IMR-90 (cell line): Measurements from ENCODE around the gene NCSTN. TPM values are rescaled to one million over a fixed set of nuclear protein-coding genes. Genes with fewer than 3 reads are reported as not detected.

ENCODE experiments used
- ATAC-seq: fragments of 200-7000 bp; cut with Tn5 transposase; 2 replicates; pipeline ENCODE4 v1.9.1; 2020; ENCODE audit warnings: low read depth, mild to moderate bottlenecking, moderate library complexity
- BruUV-seq: library from RNA; stranded (reverse); fragments of 400-500 nt; replicated peaks from 2 replicates; lab custom pipeline; 2021; lab: Mats Ljungman, UMichigan
- CTCF ChIA-PET: fragments of 300-600 bp; formaldehyde crosslinking; extraction: SDS; loops from one replicate; lab custom pipeline; 2021; ENCODE audit warnings: antibody characterized with exemption; lab: Yijun Ruan, JAX
- POLR2A ChIA-PET: fragments of 300-600 bp; sonication (Branson Sonifier 250); formaldehyde crosslinking; loops from one replicate; lab custom pipeline; 2022; ENCODE audit warnings: antibody characterized with exemption; ENCODE audit not compliant: unreplicated experiment; lab: Charles Lee
- DNase-seq: peaks from one replicate; pipeline ENCODE4 v3.0.0; 2013
- H2AFZ ChIP-seq: replicated peaks from 2 replicates; pipeline ENCODE3; 2013; ENCODE audit warnings: low read length, mild to moderate bottlenecking; ENCODE audit not compliant: poor library complexity
- H2AK5ac ChIP-seq: 2 replicates; pipeline ENCODE4 v1.6.1; 2013; ENCODE audit warnings: low read depth, low read length, inconsistent platforms
- H2AK9ac ChIP-seq: replicated peaks from 2 replicates; pipeline ENCODE3; 2013; ENCODE audit warnings: mild to moderate bottlenecking, low read depth, low read length, moderate library complexity; ENCODE audit not compliant: poor library complexity
- H2BK120ac ChIP-seq: 2 replicates; pipeline ENCODE4 v1.6.1; 2013; ENCODE audit warnings: low read depth, low read length, inconsistent platforms
- H2BK15ac ChIP-seq: 3 replicates; pipeline ENCODE4 v1.6.1; 2013; ENCODE audit warnings: low read depth, low read length, inconsistent platforms
- H2BK20ac ChIP-seq: 2 replicates; pipeline ENCODE4 v1.6.1; 2013; ENCODE audit warnings: low read depth, mild to moderate bottlenecking, inconsistent platforms, low read length, moderate library complexity
- H2BK5ac ChIP-seq: 2 replicates; pipeline ENCODE4 v1.6.1; 2013; ENCODE audit warnings: mild to moderate bottlenecking, low read depth, low read length, inconsistent platforms; ENCODE audit not compliant: poor library complexity, severe bottlenecking
- H3K14ac ChIP-seq: replicated peaks from 2 replicates; pipeline ENCODE4 v1.6.1; 2013; ENCODE audit warnings: low read depth, low read length, inconsistent platforms
- H3K18ac ChIP-seq: 2 replicates; pipeline ENCODE4 v1.6.1; 2013; ENCODE audit warnings: low read depth, low read length, control low read depth
- H3K23ac ChIP-seq: 2 replicates; pipeline ENCODE4 v1.6.1; 2013; ENCODE audit warnings: low read depth, low read length, inconsistent platforms
- H3K27ac ChIP-seq: 2 replicates; pipeline ENCODE4 v1.5.1; 2013; ENCODE audit warnings: mild to moderate bottlenecking, control low read depth, low read length; ENCODE audit not compliant: insufficient read depth
- H3K27me3 ChIP-seq: 2 replicates; pipeline ENCODE4 v1.6.1; 2013; ENCODE audit warnings: low read length; ENCODE audit not compliant: control insufficient read depth, insufficient read depth
- H3K36me3 ChIP-seq: 2 replicates; pipeline ENCODE4 v1.6.1; 2013; ENCODE audit warnings: low read length, mixed read lengths; ENCODE audit not compliant: control insufficient read depth, insufficient read depth
- H3K4ac ChIP-seq: 2 replicates; pipeline ENCODE4 v1.6.1; 2013; ENCODE audit warnings: low read depth, low read length, inconsistent platforms
- H3K4me1 ChIP-seq: 2 replicates; pipeline ENCODE4 v1.6.1; 2013; ENCODE audit warnings: low read length, mixed read lengths; ENCODE audit not compliant: control insufficient read depth, insufficient read depth
- H3K4me2 ChIP-seq: 2 replicates; pipeline ENCODE4 v1.6.1; 2013; ENCODE audit warnings: low read depth, mild to moderate bottlenecking, control low read depth, low read length, moderate library complexity
- H3K4me3 ChIP-seq: 2 replicates; pipeline ENCODE4 v1.5.1; 2013; ENCODE audit warnings: low read depth, mild to moderate bottlenecking, control low read depth, low read length, moderate library complexity; ENCODE audit not compliant: insufficient read depth
- H3K56ac ChIP-seq: 2 replicates; pipeline ENCODE4 v1.6.1; 2013; ENCODE audit warnings: low read length, inconsistent platforms; ENCODE audit not compliant: insufficient read depth; ENCODE audit errors: extremely low read depth
- H3K79me1 ChIP-seq, 2 experiments: 2 replicates each; pipeline ENCODE4 v1.6.1; 2013; ENCODE audit warnings: low read length in 2 of 2, inconsistent platforms in 1 of 2, low read depth in 1 of 2
- H3K9ac ChIP-seq: 2 replicates; pipeline ENCODE4 v1.6.1; 2013; ENCODE audit warnings: low read depth, low read length, control low read depth
- H3K9me1 ChIP-seq: 2 replicates; pipeline ENCODE4 v1.6.1; 2013; ENCODE audit warnings: low read length, inconsistent platforms; ENCODE audit not compliant: insufficient read depth
- H3K9me3 ChIP-seq: 2 replicates; pipeline ENCODE4 v1.6.1; 2013; ENCODE audit warnings: low read length; ENCODE audit not compliant: control insufficient read depth, insufficient read depth
- H4K20me1 ChIP-seq: 2 replicates; pipeline ENCODE4 v1.6.1; 2013; ENCODE audit warnings: low read length, inconsistent platforms; ENCODE audit not compliant: insufficient read depth
- H4K5ac ChIP-seq: 2 replicates; pipeline ENCODE4 v1.6.1; 2013; ENCODE audit warnings: mild to moderate bottlenecking, low read depth, low read length, control low read depth
- H4K8ac ChIP-seq, 2 experiments: 2 replicates each; pipeline ENCODE4 v1.6.1; 2013; ENCODE audit warnings: low read depth in 2 of 2, low read length in 2 of 2, control low read depth in 1 of 2, inconsistent platforms in 1 of 2
- H4K91ac ChIP-seq: 2 replicates; pipeline ENCODE4 v1.6.1; 2013; ENCODE audit warnings: low read depth, low read length, inconsistent platforms; ENCODE audit not compliant: insufficient read depth
- CEBPB ChIP-seq: IDR thresholded peaks from 2 replicates; pipeline ENCODE4 v1.6.1; 2012; ENCODE audit warnings: low read depth, low read length, improper control_type of control experiment
- CHD1 ChIP-seq: IDR thresholded peaks from 2 replicates; pipeline ENCODE4 v1.6.1; 2012; ENCODE audit warnings: low read depth, low read length, improper control_type of control experiment
- FOS ChIP-seq: fragments of 150-350 bp; IDR thresholded peaks from 2 replicates; pipeline ENCODE4 v1.6.1; 2016; ENCODE audit warnings: low read depth, low read length
- MAFK ChIP-seq: IDR thresholded peaks from 2 replicates; pipeline ENCODE4 v1.6.1; 2012; ENCODE audit warnings: low read depth, low read length, improper control_type of control experiment
- MXI1 ChIP-seq: IDR thresholded peaks from 2 replicates; pipeline ENCODE4 v1.6.1; 2012; ENCODE audit warnings: low read depth, mild to moderate bottlenecking, low read length, moderate library complexity, borderline replicate concordance
- dilution Hi-C: fragments of 300-500 bp; cut with HindIII; formaldehyde crosslinking; loops from one replicate; pipeline ENCODE4 v1.14.3; 2018; ENCODE audit warnings: low sequenced_read_pairs; ENCODE audit not compliant: unreplicated experiment
- in situ Hi-C: fragments of 300-500 bp; cut with MboI; formaldehyde crosslinking; loops from 3 replicates; pipeline ENCODE4 v1.14.3; 2019; ENCODE audit warnings: low sequenced_read_pairs, inconsistent platforms, mixed read lengths
- intact Hi-C: fragments of 100-400 bp; cut with micrococcal nuclease; formaldehyde crosslinking; loops from 2 replicates; pipeline ENCODE4 v1.10.0; 2022
- polyA plus RNA-seq, 3 experiments: library from polyadenylated mRNA; depleted of rRNA; stranded (reverse); fragments of >200 nt; gene quantifications; 2 replicates each; pipeline ENCODE4 v1.2.3, GENCODE V29; 2012; ENCODE audit warnings: low replicate concordance in 1 of 3
- total RNA-seq: library from RNA; depleted of rRNA; stranded (reverse); fragments of >200 nt; gene quantifications from 2 replicates; pipeline ENCODE4 v1.2.3, GENCODE V29; 2012

The NCSTN gene
- total and polyA plus RNA-seq, 2 of the 4 experiments (the other 2 are of a cell fraction): 60.2 to 182 TPM

GRCh38 chr1:160309185-160309557 lies 34.0 kb upstream of the NCSTN start:
- no peak overlapping the region for H2AK5ac ChIP-seq
- DNase-seq: peak; percentile 59
- no peak for TF ChIP-seq MXI1
- 0 out of 2 replicates have a peak, but pooled peaks have one; percentile 3 for TF ChIP-seq CEBPB
- no peak for TF ChIP-seq MAFK
- TF ChIP-seq FOS: no peak
- no peak for TF ChIP-seq CHD1
- in situ Hi-C loops: no loop called here
- H4K8ac ChIP-seq: no peak overlapping the region
- no peaks in the 10 kb centered on the region for H3K27me3 ChIP-seq
- no peak overlapping the region for H4K91ac ChIP-seq
- dilution Hi-C loops: no loop called here
- intact Hi-C loops: no loop called here
- H3K18ac ChIP-seq: no peak overlapping the region
- H3K36me3 ChIP-seq: peaks cover 61% of the 10 kb centered on the region
- H4K20me1 ChIP-seq: peaks cover 18% of the 10 kb centered on the region
- no peak overlapping the region for H3K14ac ChIP-seq
- H3K4me3 ChIP-seq: no peak overlapping the region
- POLR2A ChIA-PET: no interaction called here
- H2AFZ ChIP-seq: no peak overlapping the region
- H3K56ac ChIP-seq: no peak overlapping the region
- H3K4me2 ChIP-seq: no peak overlapping the region
- no peak overlapping the region for H3K27ac ChIP-seq
- no peak overlapping the region for H2BK15ac ChIP-seq
- no peak overlapping the region for H3K23ac ChIP-seq
- H3K9me3 ChIP-seq: no peaks in the 10 kb centered on the region
- peaks cover 31 to 32% of the 10 kb centered on the region in 2 experiments for H3K79me1 ChIP-seq
- no peak overlapping the region for H3K4ac ChIP-seq
- no TSS peak for BruUV-seq
- no peak overlapping the region for H2BK5ac ChIP-seq
- no peak overlapping the region for H4K5ac ChIP-seq
- peak; percentile 49 for ATAC-seq
- H2BK120ac ChIP-seq: no peak overlapping the region
- no peak overlapping the region for H2BK20ac ChIP-seq
- H2AK9ac ChIP-seq: no peak overlapping the region
- no peak overlapping the region for H3K9ac ChIP-seq
- H3K9me1 ChIP-seq: no peaks in the 10 kb centered on the region; the same call in 1 of the 2 replicates
- CTCF ChIA-PET: interaction anchor here (1.5 to 1.6 kb wide), 2 partner anchors 17 to 116 kb away, joined by 4 to 5 read pairs; no protein-coding TSS in a partner anchor
- no peaks in the 10 kb centered on the region for H3K4me1 ChIP-seq
